SH-SY5Y (cell line): Measurements from ENCODE around the gene APOBEC3B.

ENCODE experiments used
- GATA2 ChIP-seq: IDR thresholded peaks from 2 replicates; pipeline ENCODE4 v1.6.1; 2011; ENCODE audit warnings: mild to moderate bottlenecking, low read depth, low read length
- GATA3 ChIP-seq: IDR thresholded peaks from 2 replicates; pipeline ENCODE4 v1.6.1; 2011; ENCODE audit warnings: low read depth, mild to moderate bottlenecking, low read length, moderate library complexity

- TF ChIP-seq GATA3 (no peak), GATA2 (no peak)
Measured at GRCh38 chr22:39029227-39029626, 47.1 kb downstream of the APOBEC3B start.
